GM19372 (cell line): ENCODE data around the gene ELP6.
"Not testable (repeated sequence)": the region's sequence is repeated elsewhere in the genome, so short reads cannot be mapped to it uniquely, and the experiment has no call there.

Experiments
- ATAC-seq: cut with Tn5 transposase; IDR thresholded peaks from one replicate; pipeline ENCODE4 v1.9.1; 2021; ENCODE audit warnings: mild to moderate bottlenecking, low read depth, moderate library complexity; ENCODE audit not compliant: unreplicated experiment

ELP6 gene

DNA sequence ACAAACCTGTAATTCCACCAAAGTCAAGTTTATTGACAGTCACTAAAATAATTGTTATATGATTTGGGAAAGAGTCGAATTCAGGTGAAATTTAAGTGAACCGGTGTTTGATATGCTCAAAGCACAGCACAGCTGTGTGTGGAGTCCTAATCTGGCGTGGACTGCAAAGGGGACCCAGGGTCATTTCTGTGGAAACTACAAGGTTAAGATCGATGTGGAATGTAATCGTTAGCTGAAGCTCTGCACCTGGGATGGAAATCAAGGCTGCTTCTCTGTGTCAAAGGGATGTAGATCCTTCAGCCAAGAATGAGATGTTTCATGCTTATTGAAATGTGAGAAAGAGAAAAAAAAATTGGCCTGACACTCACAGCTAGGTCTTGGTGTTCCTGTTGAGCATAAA lies 1.6 kb upstream of the ELP6 start:
- ATAC-seq: no peak

DNA sequence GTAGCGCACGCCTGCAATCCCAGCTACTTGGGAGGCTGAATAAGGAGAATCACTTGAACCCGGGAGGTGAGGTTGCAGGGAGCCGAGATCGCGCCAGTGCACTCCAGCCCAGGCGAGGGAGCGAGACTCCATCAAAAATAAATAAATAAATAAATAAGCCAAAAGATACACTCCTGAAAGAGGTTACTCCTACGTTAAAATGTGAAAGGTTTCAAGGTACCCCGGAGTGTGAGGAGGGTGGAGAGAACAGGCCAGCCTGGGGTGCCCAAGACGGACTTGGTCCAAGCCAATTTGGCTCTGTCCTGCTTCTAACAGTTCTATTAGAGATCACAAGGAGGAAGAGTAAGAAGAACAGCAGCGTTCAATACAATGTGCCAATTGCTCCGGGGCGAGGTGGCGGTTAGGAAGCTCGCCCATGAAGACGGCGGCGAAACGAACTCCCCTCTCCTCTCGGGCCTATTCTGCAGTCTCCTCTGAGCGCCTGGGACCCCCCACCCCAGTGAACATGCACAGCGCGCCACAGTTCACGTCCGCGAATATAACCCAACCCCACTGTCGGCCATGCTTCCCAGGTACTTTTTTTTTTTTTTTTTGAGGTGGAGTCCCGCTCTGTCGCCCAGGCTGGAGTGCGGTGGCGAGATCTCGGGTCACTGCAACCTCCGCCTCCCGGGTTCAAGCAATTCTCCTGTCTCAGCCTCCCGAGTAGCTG lies 942 bp downstream of the ELP6 start:
- no peak for ATAC-seq

- ATAC-seq: not testable (repeated sequence)
Observed at GRCh38 chr3:47505267-47505666, 8.2 kb downstream of the ELP6 start.

DNA sequence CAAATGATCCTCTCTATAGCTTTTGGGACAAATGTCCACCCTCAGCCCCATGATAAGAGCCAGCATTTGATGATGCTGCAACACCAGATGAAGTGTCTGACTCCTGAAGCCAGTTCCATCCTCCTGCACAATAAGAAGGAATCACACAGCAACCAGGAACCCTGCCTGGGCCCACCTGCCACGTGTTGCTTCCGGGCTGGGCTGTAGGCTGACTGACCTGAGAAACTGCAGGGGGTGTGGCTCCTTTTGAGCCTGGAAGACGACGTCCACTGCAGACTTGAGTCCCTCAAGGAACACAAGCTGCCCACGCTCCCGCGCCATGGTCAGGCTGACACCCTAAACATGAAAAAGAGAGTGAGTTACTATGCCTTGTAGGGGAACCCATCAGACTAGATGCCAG lies 9.4 kb downstream of the ELP6 start:
- ATAC-seq: no peak

DNA sequence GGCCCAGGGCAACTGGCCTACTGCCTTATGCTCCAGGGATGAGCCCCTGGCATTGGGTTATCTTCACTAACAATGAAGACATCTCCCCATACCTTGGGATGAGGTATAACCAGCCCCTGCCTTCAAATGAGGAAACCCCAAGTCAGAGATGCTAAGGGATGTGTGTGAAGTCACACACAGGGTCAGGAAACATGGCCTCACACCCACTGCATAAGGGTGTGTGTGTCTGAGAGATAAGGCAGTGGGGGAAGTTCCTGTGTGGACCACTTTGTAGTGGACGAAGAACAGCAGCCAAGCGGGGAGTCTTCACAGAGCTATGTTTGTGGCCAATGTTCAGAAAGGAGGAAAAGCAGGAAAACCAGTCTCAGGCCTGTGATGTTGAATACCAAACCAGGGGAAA lies 10.5 kb downstream of the ELP6 start:
- no peak for ATAC-seq

- no peak for ATAC-seq
Observed at GRCh38 chr3:47496892-47497291, 16.6 kb downstream of the ELP6 start.

- no peak for ATAC-seq
Observed at GRCh38 chr3:47495886-47496285, 17.6 kb downstream of the ELP6 start.

DNA sequence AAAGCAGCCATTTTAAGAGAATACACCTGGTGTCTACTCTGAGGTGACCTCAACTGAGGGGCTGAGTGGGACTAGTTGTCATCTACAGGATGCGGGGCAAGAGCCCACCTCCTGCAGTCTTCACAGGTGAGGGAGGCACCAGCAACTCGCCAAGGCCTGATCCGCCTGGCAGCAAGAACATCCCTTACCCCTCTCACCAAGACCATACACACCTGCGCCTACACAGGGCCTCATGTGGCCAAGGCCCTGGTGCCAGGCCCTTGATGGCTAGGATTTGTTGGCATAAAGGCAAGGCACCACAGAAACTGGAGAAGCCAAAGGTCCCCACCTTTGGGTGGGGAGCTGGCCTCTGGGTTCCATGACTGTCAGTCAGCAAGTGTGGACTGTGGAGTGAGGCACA lies 18.4 kb downstream of the ELP6 start:
- ATAC-seq: no peak

DNA sequence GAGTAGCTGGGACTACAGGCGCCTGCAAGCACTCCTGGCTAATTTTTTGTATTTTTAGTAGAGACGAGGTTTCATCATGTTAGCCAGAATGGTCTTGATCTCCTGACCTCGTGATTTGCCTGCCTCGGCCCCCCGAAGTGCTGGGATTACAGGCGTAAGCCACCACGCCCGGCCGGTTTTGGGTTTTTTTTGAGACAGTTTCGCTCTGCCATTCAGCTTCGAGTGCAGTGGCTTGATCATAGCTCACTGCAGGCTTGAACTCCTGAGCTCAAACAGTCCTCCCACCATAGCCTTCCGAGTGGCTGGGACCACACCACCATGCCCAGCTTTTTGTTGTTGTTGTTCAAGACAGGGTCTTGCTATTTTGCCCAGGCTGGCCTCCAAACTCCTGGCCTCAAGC lies 21.7 kb downstream of the ELP6 start:
- ATAC-seq: no peak

GRCh38 chr3:47491186-47491585 lies 22.3 kb downstream of the ELP6 start:
- ATAC-seq: no peak

DNA sequence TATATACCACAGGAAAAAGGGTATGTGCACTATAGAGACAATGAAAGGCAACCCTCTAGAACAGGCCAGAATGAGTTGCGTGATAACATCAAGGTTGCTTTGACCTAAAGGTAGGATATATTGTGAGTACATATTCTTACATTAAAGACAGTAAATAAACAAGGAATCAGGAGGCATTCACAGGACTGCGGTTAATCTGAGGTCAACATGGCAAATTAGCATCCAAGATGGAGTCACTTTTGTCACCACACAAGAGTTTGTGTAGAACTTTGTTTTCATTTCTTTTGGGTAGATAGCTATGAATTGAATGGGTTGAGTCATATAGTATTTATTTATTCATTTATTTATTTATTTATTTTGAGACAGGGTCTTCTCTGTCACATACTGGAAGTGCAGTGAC lies 26.2 kb downstream of the ELP6 start:
- ATAC-seq: no peak

DNA sequence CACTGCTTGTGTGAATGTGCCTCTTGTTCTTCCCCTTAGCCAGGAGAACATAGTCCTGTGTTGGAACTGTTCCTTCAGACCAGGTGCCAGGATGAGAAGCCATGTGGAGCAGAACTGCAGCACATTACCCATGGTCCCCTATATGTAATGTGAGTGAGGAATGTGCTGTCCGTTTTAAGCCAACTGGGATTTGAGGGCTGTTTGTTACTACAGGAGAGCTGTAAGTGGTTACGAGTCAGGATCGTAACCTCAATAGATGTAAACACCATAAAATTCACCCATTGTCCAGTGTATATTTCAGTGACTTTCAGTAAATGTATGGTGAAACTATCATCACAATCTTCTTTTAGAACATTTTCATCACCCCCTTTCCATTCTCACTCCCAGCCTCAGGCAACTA lies 27.7 kb downstream of the ELP6 start:
- ATAC-seq: no peak

DNA sequence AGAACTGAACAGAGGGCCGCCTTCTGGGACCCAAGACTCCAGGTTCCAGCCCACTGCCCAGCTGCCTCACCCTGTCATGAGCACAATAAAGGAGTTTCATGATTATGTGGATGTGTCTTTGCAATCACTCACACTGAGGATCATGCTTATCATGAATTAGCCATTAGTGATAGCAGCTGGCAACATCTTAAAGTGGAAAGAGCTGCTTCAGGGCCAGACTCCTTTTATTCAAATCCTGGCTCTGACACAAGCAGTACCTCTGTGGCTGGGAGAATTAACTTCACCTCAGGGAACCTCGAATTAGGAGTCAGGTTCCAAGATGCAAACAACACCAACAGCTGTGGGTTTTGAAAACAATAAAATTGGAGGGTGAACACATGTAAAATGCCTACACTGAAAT lies 31.1 kb downstream of the ELP6 start:
- ATAC-seq: no peak

DNA sequence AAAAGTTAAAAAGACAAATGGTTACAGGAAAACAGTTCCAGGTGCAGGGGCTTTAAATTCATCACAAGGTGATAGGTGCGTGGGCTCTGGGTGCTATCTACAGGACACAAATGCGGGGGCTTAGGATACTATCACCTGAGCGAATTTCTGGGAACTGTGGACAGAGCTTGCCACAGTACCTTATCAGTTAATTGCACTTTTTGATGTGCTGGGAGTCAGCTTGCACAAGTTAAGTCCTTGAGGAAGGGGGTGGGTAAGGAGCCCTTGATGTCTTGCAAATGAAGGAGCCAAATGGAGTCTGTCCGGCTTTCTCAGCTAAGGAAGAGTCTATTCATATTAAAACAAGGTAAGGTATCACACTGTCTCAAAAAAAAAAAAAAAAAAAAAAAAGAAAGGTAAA lies 31.7 kb downstream of the ELP6 start:
- not testable (repeated sequence) for ATAC-seq

DNA sequence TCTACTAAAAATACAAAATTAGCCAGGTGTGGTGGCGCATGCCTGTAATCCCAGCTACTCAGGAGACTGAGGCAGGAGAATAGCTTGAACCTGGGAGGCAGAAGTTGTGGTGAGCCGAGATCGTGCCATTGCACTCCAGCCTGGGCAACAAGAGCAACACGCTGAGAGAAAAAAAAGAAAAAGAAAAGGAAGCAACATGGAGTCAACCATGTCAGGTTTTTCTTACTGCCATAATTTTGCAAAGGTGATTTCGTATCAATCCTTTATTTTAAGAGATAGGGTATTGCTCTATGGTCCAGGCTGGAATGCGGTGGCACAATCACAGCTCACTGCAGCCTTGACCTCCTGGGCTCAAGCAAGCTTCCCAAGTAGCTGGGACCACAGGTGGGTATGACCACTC lies 33.2 kb downstream of the ELP6 start:
- ATAC-seq: not testable (repeated sequence)

GRCh38 chr3:47479826-47480160 lies 33.7 kb downstream of the ELP6 start:
- no peak for ATAC-seq

DNA sequence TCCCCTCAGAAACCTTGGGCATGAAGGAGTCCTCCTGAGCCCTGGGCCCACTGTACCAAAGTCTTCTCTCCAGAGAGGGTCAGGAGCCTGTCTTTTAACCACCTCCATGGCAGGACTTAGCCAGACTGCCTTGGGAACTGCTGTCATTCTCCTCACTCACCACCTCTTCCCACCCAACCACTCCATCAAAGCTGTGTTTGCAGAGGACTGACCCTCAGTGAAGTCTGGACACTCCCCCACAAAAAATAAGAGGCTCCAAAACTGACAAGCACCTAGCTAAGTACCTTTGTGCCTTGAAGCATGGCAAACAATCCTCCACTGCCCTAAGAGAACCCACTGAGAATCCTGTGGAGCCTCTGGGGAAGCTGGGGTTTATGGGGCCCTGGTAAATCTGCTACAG lies 35.5 kb downstream of the ELP6 start:
- no peak for ATAC-seq

DNA sequence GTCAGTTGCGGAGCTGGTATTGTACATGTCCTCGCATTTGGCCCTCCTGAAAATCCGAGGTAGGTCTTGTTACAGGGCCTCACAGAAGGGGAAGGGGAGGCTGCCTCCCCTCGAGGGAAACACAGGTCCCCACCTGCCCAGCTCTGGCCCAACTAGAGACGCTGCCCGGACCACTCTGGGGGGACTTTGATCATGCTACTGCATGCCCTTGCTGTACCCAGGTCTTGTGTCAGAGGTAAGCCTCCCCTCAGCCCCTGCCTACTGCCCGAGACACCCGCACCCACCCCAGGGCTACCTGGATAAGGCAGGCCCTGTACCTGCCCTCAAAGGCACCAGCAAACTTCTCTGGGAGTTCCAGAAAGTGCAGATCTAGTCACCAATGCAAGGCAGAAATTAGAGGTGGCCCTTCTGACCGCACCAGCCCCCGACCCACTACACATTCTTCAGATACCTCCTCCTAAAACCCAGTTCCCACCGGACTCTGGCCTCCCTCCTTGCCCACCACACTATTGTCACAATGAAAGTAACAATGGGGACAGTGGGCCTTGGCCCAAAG lies 36.8 kb downstream of the ELP6 start:
- no peak for ATAC-seq

DNA sequence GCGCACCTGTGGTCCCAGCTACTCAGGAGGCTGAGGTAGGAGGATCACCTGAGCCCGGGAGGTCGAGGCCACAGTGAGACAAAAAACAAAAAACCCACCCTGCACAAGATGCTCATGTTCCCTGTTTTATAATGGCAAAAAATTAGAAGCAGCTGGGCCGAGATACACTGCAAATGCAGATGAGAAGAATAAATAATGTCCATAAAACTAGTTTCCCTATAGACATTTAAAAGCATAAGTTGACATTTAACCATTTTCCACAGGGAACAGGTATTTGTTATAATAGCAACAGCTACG lies 37.2 kb downstream of the ELP6 start:
- no peak for ATAC-seq

DNA sequence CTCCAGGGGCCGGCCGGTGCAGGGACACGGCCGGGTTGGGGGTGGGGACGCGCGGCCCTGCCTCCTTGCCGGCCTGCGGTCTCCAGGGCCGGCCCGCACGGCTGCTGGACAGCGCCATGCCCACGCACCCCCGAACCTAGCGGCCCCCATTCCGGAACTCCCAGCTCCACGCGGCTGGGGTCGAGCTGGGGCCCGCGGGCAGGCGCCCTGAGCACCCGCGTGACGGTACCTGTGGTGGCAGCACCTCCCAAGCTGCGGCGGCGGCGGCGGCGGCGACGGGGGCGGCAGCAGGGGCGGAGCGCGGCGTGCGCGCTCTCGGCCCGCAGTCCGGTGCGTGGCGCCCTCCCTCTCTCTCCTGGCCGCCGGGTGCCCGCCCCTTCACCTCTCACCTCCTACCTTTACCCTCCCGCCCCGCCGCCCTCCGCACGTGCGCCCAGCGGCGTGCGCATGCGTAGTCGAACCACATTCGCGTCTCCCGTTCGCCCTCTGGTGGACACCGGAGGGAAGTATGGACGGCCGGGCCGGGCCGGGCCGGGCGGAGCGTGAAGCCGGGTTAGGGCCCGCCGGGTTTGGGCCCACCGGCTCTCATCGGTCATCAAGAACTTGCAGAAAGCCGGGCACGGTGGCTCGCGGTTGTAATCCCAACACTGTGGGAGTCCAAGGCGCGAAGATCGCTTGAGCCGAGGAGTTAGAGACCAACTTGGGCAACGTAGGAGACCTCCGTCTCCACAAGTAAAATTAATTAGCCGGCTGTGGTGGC lies 37.8 kb downstream of the ELP6 start, which contains the start of gene SCAP:
Gene SCAP (minus strand): TSS at position 372 of the 760 bp plus-strand sequence. CDS start 32,948 bp downstream, outside the sequence.
- ATAC-seq: peak; percentile 95

DNA sequence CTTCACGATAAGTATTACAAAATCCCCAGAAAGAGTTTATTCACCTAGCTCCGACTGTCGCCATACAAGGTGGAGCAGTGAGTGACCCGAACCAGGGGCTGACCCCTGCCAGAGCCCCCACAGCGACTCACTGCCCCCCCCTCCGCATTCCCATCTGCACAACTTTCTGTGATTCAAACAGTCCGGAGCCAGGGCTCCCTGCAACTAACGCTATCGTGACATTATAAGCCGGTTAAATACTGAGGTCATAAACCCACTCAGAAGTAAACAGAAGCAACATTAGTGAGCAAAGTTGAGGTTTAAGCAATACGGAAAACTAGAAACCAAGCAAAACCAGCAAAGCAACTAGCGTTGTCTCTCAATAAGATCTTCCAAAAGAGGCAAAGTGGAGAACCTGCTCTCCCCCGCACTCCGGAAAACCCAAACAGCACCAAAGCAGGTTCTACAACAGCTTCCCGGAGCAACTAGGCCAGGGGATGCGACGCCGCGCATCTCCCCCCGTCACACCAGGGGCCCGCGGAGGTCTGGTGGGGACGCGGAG lies 38.4 kb downstream of the ELP6 start:
- no peak for ATAC-seq

DNA sequence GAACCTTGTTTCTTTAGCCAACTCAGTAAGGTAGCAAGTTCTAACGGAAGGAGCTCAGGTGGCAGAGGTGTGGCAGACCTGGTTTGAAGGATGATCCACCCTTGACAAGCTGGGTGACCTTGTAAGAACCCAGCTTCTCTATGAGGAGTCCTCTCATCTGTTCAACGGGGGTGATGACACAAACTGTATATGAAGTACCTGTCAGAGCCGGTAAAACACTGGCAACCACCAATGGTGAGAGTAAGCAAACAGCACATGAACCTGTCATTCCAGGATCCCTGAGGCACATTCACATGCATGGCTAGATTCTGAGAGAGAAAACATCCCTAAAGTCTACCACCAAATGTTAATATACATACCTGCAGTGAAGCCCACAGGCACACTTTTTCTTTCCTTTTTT lies 40.1 kb downstream of the ELP6 start:
- ATAC-seq: no peak
